ENCODE data around the gene TAGLN2.

The TAGLN2 gene

DNA sequence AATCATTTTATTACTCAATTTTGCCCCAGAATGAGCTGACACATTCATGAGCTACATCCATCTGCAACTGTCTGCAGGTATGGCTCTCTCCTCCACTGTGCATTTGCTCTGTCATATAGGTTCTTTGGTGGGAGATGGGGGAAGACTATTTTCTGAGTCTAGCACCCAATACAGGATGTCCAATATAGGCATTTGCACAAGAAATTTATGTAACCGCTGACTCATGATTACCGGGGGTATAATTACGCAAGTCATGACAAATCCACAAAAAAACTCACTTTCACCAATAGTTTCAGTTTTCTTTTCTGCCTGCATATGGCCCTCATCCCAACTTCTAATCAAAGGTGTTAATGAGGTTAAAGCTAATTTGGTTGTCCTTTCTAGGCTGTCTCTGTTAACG is 45.3 kb downstream of the TAGLN2 start:
- TF ChIP-seq GATA2 (IDR thresholded peaks at IDR 0.05; ENCODE audit: low read depth, low read length) (no peak), GATA3 (IDR thresholded peaks at IDR 0.05; ENCODE audit: low read depth, low read length) (no peak)

DNA sequence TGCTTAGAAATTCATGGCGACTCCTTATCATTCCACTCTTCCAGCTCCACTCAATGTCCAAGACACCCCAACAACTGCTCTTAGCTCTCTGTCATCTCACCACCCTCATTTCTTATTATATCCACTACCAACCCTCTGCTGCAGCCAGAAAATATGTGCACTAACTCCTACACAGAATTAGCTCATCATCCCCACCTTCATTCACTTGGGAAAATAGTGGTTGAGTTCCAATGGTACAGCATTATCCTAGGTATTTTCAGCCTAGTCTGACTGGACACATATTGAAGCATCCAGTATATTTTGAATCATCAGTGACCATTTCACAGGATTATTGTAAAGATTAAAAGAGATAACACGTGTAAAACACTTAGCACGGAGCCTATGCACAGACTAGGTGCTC is 46.2 kb downstream of the TAGLN2 start:
- TF ChIP-seq GATA2 (IDR thresholded peaks at IDR 0.05; ENCODE audit: low read depth, low read length): no peak
- TF ChIP-seq GATA3 (IDR thresholded peaks at IDR 0.05; ENCODE audit: low read depth, low read length): no peak

DNA sequence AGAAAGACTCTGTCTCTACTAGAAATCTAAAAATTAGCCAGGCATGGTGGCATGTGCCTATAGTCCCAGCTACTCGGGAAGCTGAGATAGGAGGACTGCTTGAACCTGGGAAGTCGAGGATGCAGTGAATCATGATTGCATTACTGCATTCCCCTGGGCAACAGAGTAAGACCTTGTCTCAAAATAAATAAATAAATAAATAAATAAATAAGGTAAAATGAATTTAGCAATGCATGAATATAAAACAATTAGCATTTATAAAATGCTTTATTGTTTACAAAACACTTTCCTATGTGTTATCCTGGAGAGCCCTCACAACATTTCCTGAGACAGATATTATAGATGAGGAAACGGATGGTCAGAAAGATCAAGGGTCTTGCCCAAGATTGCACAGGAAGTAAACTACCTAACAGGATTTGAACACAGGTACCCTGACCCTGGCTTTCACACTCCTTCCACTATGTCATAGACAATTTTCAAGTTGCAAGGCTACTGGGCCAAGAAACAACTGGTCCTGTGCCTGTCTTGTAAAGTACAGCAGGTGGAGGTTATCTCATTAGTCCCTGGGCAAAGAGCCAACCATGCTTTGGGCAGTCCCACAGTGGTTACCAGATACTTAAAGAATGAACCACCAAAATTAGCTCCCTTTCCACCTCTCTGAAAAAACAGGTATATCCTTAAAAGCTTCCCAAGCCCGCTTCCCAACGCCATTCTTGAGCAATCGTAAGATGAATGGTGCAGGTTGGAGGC is 47.4 kb downstream of the TAGLN2 start:
- TF ChIP-seq GATA2 (IDR thresholded peaks at IDR 0.05; ENCODE audit: low read depth, low read length) (no peak), GATA3 (IDR thresholded peaks at IDR 0.05; ENCODE audit: low read depth, low read length) (no peak)

GRCh38 chr1:159873530-159874143 is 51.7 kb downstream of the TAGLN2 start:
- TF ChIP-seq GATA3 (IDR thresholded peaks at IDR 0.05; ENCODE audit: low read depth, low read length): no peak
- TF ChIP-seq GATA2 (IDR thresholded peaks at IDR 0.05; ENCODE audit: low read depth, low read length): no peak

GRCh38 chr1:159872891-159873290 is 52.4 kb downstream of the TAGLN2 start:
- no peak for TF ChIP-seq GATA3 (IDR thresholded peaks at IDR 0.05; ENCODE audit: low read depth, low read length)
- TF ChIP-seq GATA2 (IDR thresholded peaks at IDR 0.05; ENCODE audit: low read depth, low read length): no peak

- TF ChIP-seq GATA2 (IDR thresholded peaks at IDR 0.05; ENCODE audit: low read depth, low read length) (no peak), GATA3 (IDR thresholded peaks at IDR 0.05; ENCODE audit: low read depth, low read length) (no peak)
These were observed 54.6 kb downstream of the TAGLN2 start for GRCh38 chr1:159870704-159871103.

DNA sequence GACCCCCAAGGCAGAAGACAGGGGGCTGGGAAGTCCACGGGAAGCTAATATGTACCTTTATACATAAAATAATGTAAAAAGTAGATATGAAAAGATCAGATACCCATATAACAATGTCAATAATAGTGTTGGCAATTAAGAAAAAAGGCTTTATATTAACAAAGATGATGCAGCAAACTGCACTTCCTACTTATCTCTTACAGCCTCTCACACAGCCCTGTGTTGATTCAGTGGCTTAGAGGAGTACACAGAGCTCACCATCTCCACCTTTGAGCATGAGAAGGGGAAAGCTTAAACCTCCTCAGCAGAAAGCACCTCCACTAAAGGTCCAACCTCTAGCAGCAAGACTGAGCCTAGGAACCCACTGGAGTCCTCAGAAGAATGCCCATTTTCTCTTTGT is 55.7 kb downstream of the TAGLN2 start:
- TF ChIP-seq GATA3 (IDR thresholded peaks at IDR 0.05; ENCODE audit: low read depth, low read length) (no peak), GATA2 (IDR thresholded peaks at IDR 0.05; ENCODE audit: low read depth, low read length) (no peak)

- TF ChIP-seq GATA2 (IDR thresholded peaks at IDR 0.05; ENCODE audit: low read depth, low read length) (no peak), GATA3 (IDR thresholded peaks at IDR 0.05; ENCODE audit: low read depth, low read length) (no peak)
These were observed 56.1 kb downstream of the TAGLN2 start for GRCh38 chr1:159869173-159869572.

DNA sequence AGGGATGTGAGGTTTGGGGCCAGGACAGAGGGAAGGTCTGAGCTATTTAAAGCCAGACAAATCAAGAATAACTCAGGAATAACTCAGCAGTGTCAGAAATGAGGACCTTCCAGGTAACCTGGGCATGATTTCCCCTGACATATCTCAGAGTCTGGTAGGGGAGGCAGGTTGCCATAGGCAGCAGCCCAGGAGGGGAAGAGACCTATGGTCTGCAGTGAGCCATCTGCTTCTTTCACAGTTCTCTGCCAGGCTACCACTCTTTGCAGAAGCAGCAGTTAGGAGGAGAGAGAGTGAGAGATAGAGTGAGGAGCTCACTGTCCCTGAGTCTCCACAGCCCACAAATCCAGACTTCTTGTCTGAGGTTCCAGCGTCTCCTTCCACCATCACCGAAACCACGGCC is 56.5 kb downstream of the TAGLN2 start:
- TF ChIP-seq GATA2 (IDR thresholded peaks at IDR 0.05; ENCODE audit: low read depth, low read length) (no peak), GATA3 (IDR thresholded peaks at IDR 0.05; ENCODE audit: low read depth, low read length) (no peak)

Data from SH-SY5Y (cell line).